GM12892 (cell line): ENCODE data around the gene ZFYVE27.

Experiments used
- POLR2A ChIP-seq: IDR thresholded peaks from 2 replicates; pipeline ENCODE4 v1.6.1; 2011; ENCODE audit warnings: low read depth, low read length, control low read depth
- POLR2AphosphoS5 ChIP-seq: IDR thresholded peaks from 2 replicates; pipeline ENCODE4 v1.6.1; 2011; ENCODE audit warnings: low read depth, low read length, control low read depth
- TAF1 ChIP-seq: IDR thresholded peaks from 2 replicates; pipeline ENCODE4 v1.6.1; 2011; ENCODE audit warnings: low read depth, mild to moderate bottlenecking, control low read depth, low read length, borderline replicate concordance

- TF ChIP-seq TAF1 (no peak), POLR2AphosphoS5 (no peak), POLR2A (no peak)
Measured at GRCh38 chr10:97764519-97764931, 27.6 kb downstream of the ZFYVE27 start.
